SK-N-SH treated with all-trans-retinoic acid at 6 μM for 48 hours (cell line): ENCODE results near the gene ZSWIM2.

Experiments
- ARNTL ChIP-seq: fragments of 450-650 bp; formaldehyde crosslinking; IDR thresholded peaks from 2 replicates; pipeline ENCODE4 v1.5.0; 2020; ENCODE audit warnings: low read depth, mild to moderate bottlenecking, moderate library complexity, borderline replicate concordance
- ESRRG ChIP-seq: fragments of 250-450 bp; sonication (Bioruptor Pico); IDR thresholded peaks from 2 replicates; pipeline ENCODE4 v1.6.1; 2021; ENCODE audit warnings: mild to moderate bottlenecking
- GLIS3 ChIP-seq: fragments of 250-450 bp; sonication (Bioruptor Pico); IDR thresholded peaks from 2 replicates; pipeline ENCODE4 v1.5.0; 2020; ENCODE audit warnings: mild to moderate bottlenecking, moderate library complexity
- OSR1 ChIP-seq: fragments of 250-450 bp; sonication (Bioruptor Pico); IDR thresholded peaks from 2 replicates; pipeline ENCODE4 v1.8.0; 2022; ENCODE audit warnings: moderate library complexity, mild to moderate bottlenecking, inconsistent platforms
- TOX ChIP-seq: fragments of 250-450 bp; sonication (Bioruptor Pico); IDR thresholded peaks from 2 replicates; pipeline ENCODE4 v1.8.0; 2021; ENCODE audit warnings: mild to moderate bottlenecking, moderate library complexity, borderline replicate concordance
- TSHZ2 ChIP-seq: fragments of 250-450 bp; sonication (Bioruptor Pico); IDR thresholded peaks from 2 replicates; pipeline ENCODE4 v1.5.0; 2020; ENCODE audit warnings: mild to moderate bottlenecking, moderate library complexity
- ZC3H10 ChIP-seq: fragments of 250-450 bp; sonication (Bioruptor Pico); IDR thresholded peaks from 2 replicates; pipeline ENCODE4 v1.5.1; 2021; ENCODE audit warnings: mild to moderate bottlenecking, moderate library complexity
- ZFP3 ChIP-seq: fragments of 250-450 bp; sonication (Bioruptor Pico); IDR thresholded peaks from 2 replicates; pipeline ENCODE4 v1.5.0; 2020; ENCODE audit warnings: mild to moderate bottlenecking, moderate library complexity
- ZFP30 ChIP-seq: fragments of 450-650 bp; formaldehyde crosslinking; IDR thresholded peaks from 2 replicates; pipeline ENCODE4 v1.5.0; 2022; ENCODE audit warnings: mild to moderate bottlenecking, moderate library complexity
- ZNF565 ChIP-seq: fragments of 450-650 bp; formaldehyde crosslinking; conservative IDR thresholded peaks from 2 replicates; pipeline ENCODE4 v1.5.0; 2020; ENCODE audit warnings: low read depth, mild to moderate bottlenecking, moderate library complexity
- ZNF70 ChIP-seq: fragments of 450-650 bp; formaldehyde crosslinking; IDR thresholded peaks from 2 replicates; pipeline ENCODE4 v1.5.0; 2020; ENCODE audit warnings: mild to moderate bottlenecking, moderate library complexity
- TF ChIP-seq, protein P1 (sequence below): fragments of 250-450 bp; sonication (Bioruptor Pico); IDR thresholded peaks from 2 replicates; pipeline ENCODE4 v1.5.1; 2020; ENCODE audit warnings: low read depth, mild to moderate bottlenecking, moderate library complexity
- TF ChIP-seq, protein P2 (sequence below): fragments of 250-450 bp; sonication (Bioruptor Pico); IDR thresholded peaks from 2 replicates; pipeline ENCODE4 v1.8.0; 2020; ENCODE audit warnings: mild to moderate bottlenecking, moderate library complexity, borderline replicate concordance

DNA sequence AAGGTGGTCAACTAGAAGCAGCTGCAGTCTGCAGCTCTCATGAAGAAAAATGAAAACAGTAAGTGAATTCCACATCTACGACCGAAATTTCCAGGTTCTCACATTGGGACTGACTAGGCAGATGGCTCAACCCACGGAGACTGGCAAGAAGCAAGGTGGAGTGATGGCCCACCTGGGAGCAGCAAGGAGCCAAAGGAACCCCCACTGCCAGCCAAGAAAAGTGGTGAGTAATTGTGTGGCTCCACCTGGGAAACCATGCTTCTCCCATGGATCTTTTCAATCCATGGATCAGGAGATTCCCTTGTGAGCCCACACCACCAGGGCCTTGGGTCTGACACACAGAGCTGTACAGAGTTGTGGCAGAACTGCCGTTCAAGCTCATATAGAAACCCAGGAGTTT, 64.0 kb downstream of the ZSWIM2 start:
- no peak for TF ChIP-seq ARNTL
- TF ChIP-seq ZC3H10 (CRISPR knock-in tag) = no peak
- no peak for TF ChIP-seq ZNF70 (CRISPR knock-in tag)
- TF ChIP-seq, protein P1, sequence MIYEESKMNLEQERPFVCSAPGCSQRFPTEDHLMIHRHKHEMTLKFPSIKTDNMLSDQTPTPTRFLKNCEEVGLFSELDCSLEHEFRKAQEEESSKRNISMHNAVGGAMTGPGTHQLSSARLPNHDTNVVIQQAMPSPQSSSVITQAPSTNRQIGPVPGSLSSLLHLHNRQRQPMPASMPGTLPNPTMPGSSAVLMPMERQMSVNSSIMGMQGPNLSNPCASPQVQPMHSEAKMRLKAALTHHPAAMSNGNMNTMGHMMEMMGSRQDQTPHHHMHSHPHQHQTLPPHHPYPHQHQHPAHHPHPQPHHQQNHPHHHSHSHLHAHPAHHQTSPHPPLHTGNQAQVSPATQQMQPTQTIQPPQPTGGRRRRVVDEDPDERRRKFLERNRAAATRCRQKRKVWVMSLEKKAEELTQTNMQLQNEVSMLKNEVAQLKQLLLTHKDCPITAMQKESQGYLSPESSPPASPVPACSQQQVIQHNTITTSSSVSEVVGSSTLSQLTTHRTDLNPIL (CRISPR knock-in tag) = no peak
- TF ChIP-seq, protein P2, sequence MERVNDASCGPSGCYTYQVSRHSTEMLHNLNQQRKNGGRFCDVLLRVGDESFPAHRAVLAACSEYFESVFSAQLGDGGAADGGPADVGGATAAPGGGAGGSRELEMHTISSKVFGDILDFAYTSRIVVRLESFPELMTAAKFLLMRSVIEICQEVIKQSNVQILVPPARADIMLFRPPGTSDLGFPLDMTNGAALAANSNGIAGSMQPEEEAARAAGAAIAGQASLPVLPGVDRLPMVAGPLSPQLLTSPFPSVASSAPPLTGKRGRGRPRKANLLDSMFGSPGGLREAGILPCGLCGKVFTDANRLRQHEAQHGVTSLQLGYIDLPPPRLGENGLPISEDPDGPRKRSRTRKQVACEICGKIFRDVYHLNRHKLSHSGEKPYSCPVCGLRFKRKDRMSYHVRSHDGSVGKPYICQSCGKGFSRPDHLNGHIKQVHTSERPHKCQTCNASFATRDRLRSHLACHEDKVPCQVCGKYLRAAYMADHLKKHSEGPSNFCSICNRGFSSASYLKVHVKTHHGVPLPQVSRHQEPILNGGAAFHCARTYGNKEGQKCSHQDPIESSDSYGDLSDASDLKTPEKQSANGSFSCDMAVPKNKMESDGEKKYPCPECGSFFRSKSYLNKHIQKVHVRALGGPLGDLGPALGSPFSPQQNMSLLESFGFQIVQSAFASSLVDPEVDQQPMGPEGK = no peak
- no peak for TF ChIP-seq ZNF565 (CRISPR knock-in tag)
- TF ChIP-seq ESRRG (CRISPR knock-in tag) = no peak
- no peak for TF ChIP-seq OSR1
- no peak for TF ChIP-seq ZFP3 (CRISPR knock-in tag)
- TF ChIP-seq ZFP30 = no peak
- no peak for TF ChIP-seq TOX (CRISPR knock-in tag)
- no peak for TF ChIP-seq TSHZ2
- TF ChIP-seq GLIS3 (CRISPR knock-in tag) = no peak
